Left hindlimb (tissue), 1 donor: Measurements from ENCODE around the gene POGZ.
"Not testable (repeated sequence)": the region's sequence is repeated elsewhere in the genome, so short reads cannot be mapped to it uniquely, and the experiment has no call there.

Experiments
- DNase-seq: peaks from one replicate; pipeline ENCODE4 v3.0.0-alpha.2; 2018

POGZ gene

GRCh38 chr1:151475175-151475574 lies 15.9 kb upstream of the POGZ start:
- DNase-seq, result no peak

GRCh38 chr1:151474745-151475144 lies 15.5 kb upstream of the POGZ start:
- DNase-seq, result no peak

- DNase-seq, result peak; percentile 65
Measured at GRCh38 chr1:151472856-151473731, 13.8 kb upstream of the POGZ start.

- DNase-seq, result no peak
Measured at GRCh38 chr1:151465026-151465425, 5.7 kb upstream of the POGZ start.

GRCh38 chr1:151461694-151462093 lies 2.4 kb upstream of the POGZ start:
- no peak for DNase-seq

GRCh38 chr1:151458802-151459330 lies 428 bp downstream of the POGZ start:
- DNase-seq, result no peak

GRCh38 chr1:151457911-151458801 lies 1.1 kb downstream of the POGZ start:
- DNase-seq, result peak; percentile 87

GRCh38 chr1:151455966-151456365 lies 3.3 kb downstream of the POGZ start:
- DNase-seq, result no peak

GRCh38 chr1:151455231-151455630 lies 4.1 kb downstream of the POGZ start:
- DNase-seq, result no peak

- no peak for DNase-seq
Measured at GRCh38 chr1:151447696-151448095, 11.6 kb downstream of the POGZ start.

GRCh38 chr1:151444783-151445177 lies 14.5 kb downstream of the POGZ start:
- no peak for DNase-seq

- DNase-seq, result no peak
Measured at GRCh38 chr1:151443846-151444782, 15.2 kb downstream of the POGZ start.

- DNase-seq, result not testable (repeated sequence)
Measured at GRCh38 chr1:151437396-151437795, 21.9 kb downstream of the POGZ start.

- DNase-seq, result no peak
Measured at GRCh38 chr1:151436985-151437384, 22.3 kb downstream of the POGZ start.

GRCh38 chr1:151435174-151435573 lies 24.1 kb downstream of the POGZ start:
- no peak for DNase-seq

GRCh38 chr1:151433827-151434226 lies 25.5 kb downstream of the POGZ start:
- DNase-seq, result not testable (repeated sequence)

- no peak for DNase-seq
Measured at GRCh38 chr1:151428068-151428467, 31.2 kb downstream of the POGZ start.

- DNase-seq, result no peak
Measured at GRCh38 chr1:151425103-151425502, 34.2 kb downstream of the POGZ start.

- DNase-seq, result no peak
Measured at GRCh38 chr1:151419819-151420218, 39.5 kb downstream of the POGZ start.

GRCh38 chr1:151418081-151418480 lies 41.2 kb downstream of the POGZ start:
- DNase-seq, result no peak

- no peak for DNase-seq
Measured at GRCh38 chr1:151416231-151416630, 43.1 kb downstream of the POGZ start.

- DNase-seq, result no peak
Measured at GRCh38 chr1:151411884-151412283, 47.4 kb downstream of the POGZ start.
